PC-3 (cell line): ENCODE data around the gene SMAD7. TPM values are rescaled to one million over a fixed set of nuclear protein-coding genes. Genes with fewer than 3 reads are reported as not detected.

ENCODE experiments used
- ATAC-seq: fragments of 200-7000 bp; cut with Tn5 transposase; 2 replicates; pipeline ENCODE4 v1.9.1; 2020; ENCODE audit warnings: mild to moderate bottlenecking, moderate library complexity
- BruUV-seq: library from RNA; stranded (reverse); fragments of 400-500 nt; replicated peaks from 2 replicates; lab custom pipeline; 2021; lab: Mats Ljungman, UMichigan
- CTCF ChIA-PET: fragments of 300-600 bp; sonication (Branson Sonifier 250); formaldehyde crosslinking; loops from one replicate; lab custom pipeline; 2022; ENCODE audit warnings: antibody characterized with exemption; lab: Charles Lee
- POLR2A ChIA-PET: fragments of 300-600 bp; sonication (Branson Sonifier 250); formaldehyde crosslinking; loops from one replicate; lab custom pipeline; 2022; ENCODE audit warnings: antibody characterized with exemption; ENCODE audit not compliant: unreplicated experiment; lab: Charles Lee
- DNase-seq: peaks from one replicate; pipeline ENCODE4 v3.0.0-alpha.2; 2015
- H2AFZ ChIP-seq: fragments of 300-600 bp; sonication (generic); 2 replicates; pipeline ENCODE4 v1.6.0; 2016; ENCODE audit warnings: antibody characterized with exemption, low read length
- H3F3A ChIP-seq: fragments of 300-600 bp; sonication (generic); one replicate; pipeline ENCODE4 v1.6.0; 2017; ENCODE audit warnings: antibody characterized with exemption, low read length, control low read depth, mild to moderate bottlenecking; ENCODE audit not compliant: unreplicated experiment
- H3K27ac ChIP-seq: fragments of 300-600 bp; sonication (generic); 2 replicates; pipeline ENCODE4 v1.5.1; 2016; ENCODE audit warnings: mild to moderate bottlenecking, low read length
- H3K27me3 ChIP-seq: fragments of 300-600 bp; sonication (generic); 2 replicates; pipeline ENCODE4 v1.6.1; 2016; ENCODE audit warnings: low read length, mixed read lengths
- H3K36me3 ChIP-seq: fragments of 300-600 bp; sonication (generic); 2 replicates; pipeline ENCODE4 v1.6.1; 2016; ENCODE audit warnings: low read depth, mixed run types, low read length, mixed read lengths
- H3K4me1 ChIP-seq: fragments of 300-600 bp; sonication (generic); 2 replicates; pipeline ENCODE4 v1.5.1; 2016; ENCODE audit warnings: low read length; ENCODE audit not compliant: insufficient read depth
- H3K4me2 ChIP-seq: fragments of 300-600 bp; sonication (generic); 2 replicates; pipeline ENCODE4 v1.6.0; 2016; ENCODE audit warnings: low read length
- H3K4me3 ChIP-seq: fragments of 300-600 bp; sonication (generic); 2 replicates; pipeline ENCODE4 v1.5.1; 2016; ENCODE audit warnings: mild to moderate bottlenecking, low read length, mixed read lengths
- H3K79me2 ChIP-seq: fragments of 300-600 bp; sonication (generic); 2 replicates; pipeline ENCODE4 v1.6.1; 2017; ENCODE audit warnings: low read length, mixed read lengths
- H3K9ac ChIP-seq: fragments of 300-600 bp; sonication (generic); 2 replicates; pipeline ENCODE4 v1.6.0; 2016; ENCODE audit warnings: mild to moderate bottlenecking, low read length
- H3K9me2 ChIP-seq: fragments of 300-600 bp; sonication (generic); replicated peaks from 2 replicates; pipeline ENCODE4 v1.6.1; 2016; ENCODE audit warnings: mixed run types, low read length, mixed read lengths
- H3K9me3 ChIP-seq: fragments of 300-600 bp; sonication (generic); 2 replicates; pipeline ENCODE4 v1.6.1; 2016; ENCODE audit warnings: low read length, mixed read lengths
- H4K20me1 ChIP-seq: fragments of 300-600 bp; sonication (generic); 2 replicates; pipeline ENCODE4 v1.6.1; 2016; ENCODE audit warnings: low read length, mixed read lengths
- CTCF ChIP-seq: fragments of 300-600 bp; sonication (generic); conservative IDR thresholded peaks from 2 replicates; pipeline ENCODE4 v1.5.1; 2017; ENCODE audit warnings: antibody characterized with exemption, low read depth, mild to moderate bottlenecking, low read length
- EZH2 ChIP-seq: fragments of 300-600 bp; sonication (generic); IDR thresholded peaks from one replicate; pipeline ENCODE4 v1.6.1; 2017; ENCODE audit warnings: antibody characterized with exemption, mild to moderate bottlenecking, low read length; ENCODE audit not compliant: unreplicated experiment
- EZH2phosphoT487 ChIP-seq: fragments of 300-600 bp; sonication (generic); IDR thresholded peaks from 2 replicates; pipeline ENCODE4 v1.6.1; 2018; ENCODE audit warnings: mild to moderate bottlenecking, antibody characterized with exemption, low read length, borderline replicate concordance
- intact Hi-C: fragments of 100-400 bp; cut with micrococcal nuclease; formaldehyde crosslinking; loops from 2 replicates; pipeline ENCODE4 v1.9.0; 2023
- total RNA-seq: library from RNA; depleted of rRNA; stranded (reverse); fragments of >200 nt; gene quantifications from 2 replicates; pipeline ENCODE4 v1.2.3, GENCODE V29; 2014

SMAD7 gene
- total RNA-seq, 1 experiment from 2014 or later: 9.4 TPM

- no peak overlapping the region for H3K9ac ChIP-seq
- H3K79me2 ChIP-seq: peaks cover 13% of the 10 kb centered on the region
- no peaks in the 10 kb centered on the region for H4K20me1 ChIP-seq
- no peaks in the 10 kb centered on the region for H3K9me3 ChIP-seq
- no peaks in the 10 kb centered on the region for H3K27me3 ChIP-seq
- DNase-seq (no peak), ATAC-seq (no peak)
- BruUV-seq: no TSS peak
- intact Hi-C loops: loop anchor here (10.0 kb wide), 1 partner anchor 105 kb away; no protein-coding TSS in a partner anchor
- H3F3A ChIP-seq: no peaks in the 10 kb centered on the region
- H3K27ac ChIP-seq: no peak overlapping the region
- peaks cover 36% of the 10 kb centered on the region for H3K4me1 ChIP-seq
- H2AFZ ChIP-seq: no peak overlapping the region
- TF ChIP-seq EZH2phosphoT487 (no peak), CTCF (no peak), EZH2 (no peak)
- H3K9me2 ChIP-seq: no peaks in the 10 kb centered on the region
- ChIA-PET CTCF (no interaction called here), POLR2A (no interaction called here)
- H3K36me3 ChIP-seq: no peaks in the 10 kb centered on the region
- H3K4me2 ChIP-seq: no peak overlapping the region
- H3K4me3 ChIP-seq: no peak overlapping the region
Measured at GRCh38 chr18:48939205-48940097, 11.3 kb downstream of the SMAD7 start.

GRCh38 chr18:48938827-48939204 lies 11.9 kb downstream of the SMAD7 start:
- Histone ChIP-seq H3K9me3 (no peaks in the 10 kb centered on the region), H3K9ac (no peak overlapping the region), H3K36me3 (no peaks in the 10 kb centered on the region), H3K27me3 (no peaks in the 10 kb centered on the region), H3K4me2 (no peak overlapping the region), H2AFZ (no peak overlapping the region), H3K4me3 (no peak overlapping the region), H3K79me2 (peaks cover 8% of the 10 kb centered on the region), H3K4me1 (peaks cover 31% of the 10 kb centered on the region), H3F3A (no peaks in the 10 kb centered on the region), H3K27ac (no peak overlapping the region), H3K9me2 (no peaks in the 10 kb centered on the region), H4K20me1 (no peaks in the 10 kb centered on the region)
- intact Hi-C loops: no loop called here
- ChIA-PET POLR2A (no interaction called here), CTCF (no interaction called here)
- BruUV-seq: no TSS peak
- ATAC-seq (no peak), DNase-seq (no peak)
- TF ChIP-seq EZH2: no peak
- no peak for TF ChIP-seq CTCF
- TF ChIP-seq EZH2phosphoT487: no peak
